K562 (cell line): Measurements from ENCODE around the gene ZNF12. TPM values are rescaled to one million over a fixed set of nuclear protein-coding genes. Genes with fewer than 3 reads are reported as not detected.

Experiments
- C11orf30 ChIP-seq: fragments of 450-650 bp; IDR thresholded peaks from 2 replicates; pipeline ENCODE4 v1.6.1; 2016; ENCODE audit warnings: low read depth, mild to moderate bottlenecking
- CBFB ChIP-seq: sonication (generic); formaldehyde crosslinking; IDR thresholded peaks from 2 replicates; pipeline ENCODE4 v1.4.0; 2020; ENCODE audit warnings: mild to moderate bottlenecking, missing genetic modification reagents
- CHCHD3 ChIP-seq: fragments of 250-450 bp; sonication (Bioruptor Pico); IDR thresholded peaks from 2 replicates; pipeline ENCODE4 v2.1.2; 2022; ENCODE audit warnings: mild to moderate bottlenecking
- COPS2 ChIP-seq: fragments of 450-650 bp; conservative IDR thresholded peaks from 2 replicates; pipeline ENCODE4 v1.6.1; 2016; ENCODE audit warnings: mild to moderate bottlenecking, moderate library complexity
- DIDO1 ChIP-seq: fragments of 450-650 bp; IDR thresholded peaks from 2 replicates; pipeline ENCODE4 v1.6.1; 2016; ENCODE audit warnings: low read depth, missing biosample characterization, missing genetic modification characterization
- ERF ChIP-seq: fragments of 450-650 bp; formaldehyde crosslinking; IDR thresholded peaks from 2 replicates; pipeline ENCODE4 v1.4.0; 2020; ENCODE audit warnings: mild to moderate bottlenecking, mixed read lengths
- GTF2E2 ChIP-seq: fragments of 200-800 bp; sonication (Bioruptor generic); IDR thresholded peaks from 2 replicates; pipeline ENCODE4 v1.6.1; 2016; ENCODE audit warnings: missing genetic modification characterization, missing compliant biosample characterization
- HDAC6 ChIP-seq: IDR thresholded peaks from 2 replicates; pipeline ENCODE4 v1.6.1; 2012; ENCODE audit warnings: low read depth, mild to moderate bottlenecking, control low read depth, inconsistent platforms, low read length, moderate library complexity
- MXD1 ChIP-seq: fragments of 250-450 bp; sonication (Bioruptor Pico); IDR thresholded peaks from 2 replicates; pipeline ENCODE4 v1.8.0; 2021; ENCODE audit warnings: borderline replicate concordance, mild to moderate bottlenecking, moderate library complexity; ENCODE audit not compliant: poor library complexity, severe bottlenecking
- NCOA2 ChIP-seq, 2 experiments: fragments of 450-650 bp; IDR thresholded peaks; 2 replicates each; pipeline ENCODE4 v1.6.1; 2018; ENCODE audit warnings: mild to moderate bottlenecking in 2 of 2, moderate library complexity in 1 of 2; ENCODE audit not compliant: partially characterized antibody in 2 of 2
- RB1 ChIP-seq: fragments of 450-650 bp; IDR thresholded peaks from 2 replicates; pipeline ENCODE4 v1.6.1; 2017; ENCODE audit warnings: low read depth, mild to moderate bottlenecking
- RBM14 ChIP-seq: fragments of 200-400 bp; formaldehyde crosslinking; IDR thresholded peaks from 2 replicates; pipeline ENCODE4 v1.6.1; 2018; ENCODE audit warnings: low read depth, mild to moderate bottlenecking, low read length, moderate library complexity, borderline replicate concordance; ENCODE audit not compliant: insufficient read depth
- TAL1 ChIP-seq: fragments of 450-650 bp; IDR thresholded peaks from 2 replicates; pipeline ENCODE4 v1.6.1; 2016; ENCODE audit warnings: mild to moderate bottlenecking
- TBL1XR1 ChIP-seq, 2 experiments: IDR thresholded peaks; 2 replicates each; pipeline ENCODE4 v1.6.1; 2012; ENCODE audit warnings: improper control_type of control experiment in 2 of 2, low read length in 2 of 2, mild to moderate bottlenecking in 1 of 2
- ZKSCAN3 ChIP-seq: fragments of 250-450 bp; sonication (Bioruptor Pico); IDR thresholded peaks from 2 replicates; pipeline ENCODE4 v1.4.0; 2020
- ZNF146 ChIP-seq: IDR thresholded peaks from one replicate; pipeline ENCODE4 v1.6.1; 2018; ENCODE audit warnings: missing compliant biosample characterization; ENCODE audit not compliant: unreplicated experiment
- ZNF24 ChIP-seq: fragments of 450-650 bp; IDR thresholded peaks from 2 replicates; pipeline ENCODE4 v1.6.1; 2016
- ZNF408 ChIP-seq: fragments of 250-450 bp; sonication (Bioruptor Pico); IDR thresholded peaks from 2 replicates; pipeline ENCODE4 v1.4.0; 2020; ENCODE audit warnings: low read depth, mild to moderate bottlenecking, moderate library complexity
- ZSCAN29 ChIP-seq: fragments of 450-650 bp; IDR thresholded peaks from 2 replicates; pipeline ENCODE4 v1.6.1; 2017
- polyA plus RNA-seq, 8 experiments: library from polyadenylated mRNA; depleted of rRNA in 4 of 8; stranded (reverse) in 5 of 8; unstranded in 3 of 8; fragments of >200 nt; fragmentation: Nextera tagmentation in 2 of 8; fragmentation: Illumina TruSeq in 1 of 8; extraction: Ambion mirVana in 2 of 8; extraction: Trizol in 1 of 8; gene quantifications; 2 replicates each; pipeline versions ENCODE4 v1.2.1 to v1.2.3, GENCODE V29; 2011 to 2014; ENCODE audit warnings: inconsistent platforms in 1 of 8, missing spikeins in 1 of 8
- total RNA-seq, 7 experiments: library from RNA; depleted of rRNA in 6 of 7; stranded (reverse); fragments of >200 nt in 6 of 7; fragmentation: Illumina TruSeq in 2 of 7; extraction: Trizol in 2 of 7; gene quantifications; 2 replicates each; pipeline versions ENCODE4 v1.2.1 to v1.2.3, GENCODE V29; 2011 to 2021; ENCODE audit warnings: low replicate concordance in 1 of 7
- TF ChIP-seq, protein P1 (sequence below): fragments of 250-450 bp; sonication (Bioruptor Pico); IDR thresholded peaks from 2 replicates; pipeline ENCODE4 v1.8.0; 2022; ENCODE audit warnings: inconsistent platforms
- TF ChIP-seq, protein P2 (sequence below), 2 experiments: fragments of 450-650 bp; conservative IDR thresholded peaks; 2 replicates each; pipeline ENCODE4 v1.6.1; 2017; ENCODE audit warnings: mild to moderate bottlenecking in 2 of 2, moderate library complexity in 2 of 2
- TF ChIP-seq, protein P3 (sequence below): fragments of 250-450 bp; sonication (Bioruptor Pico); IDR thresholded peaks from 2 replicates; pipeline ENCODE4 v1.4.0; 2020
- TF ChIP-seq, protein P4 (sequence below): fragments of 450-650 bp; formaldehyde crosslinking; IDR thresholded peaks from 2 replicates; pipeline ENCODE4 v1.4.0; 2020; ENCODE audit warnings: mild to moderate bottlenecking, moderate library complexity

ZNF12 gene
- total and polyA plus RNA-seq, 9 of the 15 experiments (the other 6 are each of a cell fraction or from before 2014, with no cell fraction given), result 5.8 to 32.3 (median 18.9) TPM

GRCh38 chr7:6706666-6707407 lies at the start of gene ZNF12 (continued):
- TF ChIP-seq, protein P1, sequence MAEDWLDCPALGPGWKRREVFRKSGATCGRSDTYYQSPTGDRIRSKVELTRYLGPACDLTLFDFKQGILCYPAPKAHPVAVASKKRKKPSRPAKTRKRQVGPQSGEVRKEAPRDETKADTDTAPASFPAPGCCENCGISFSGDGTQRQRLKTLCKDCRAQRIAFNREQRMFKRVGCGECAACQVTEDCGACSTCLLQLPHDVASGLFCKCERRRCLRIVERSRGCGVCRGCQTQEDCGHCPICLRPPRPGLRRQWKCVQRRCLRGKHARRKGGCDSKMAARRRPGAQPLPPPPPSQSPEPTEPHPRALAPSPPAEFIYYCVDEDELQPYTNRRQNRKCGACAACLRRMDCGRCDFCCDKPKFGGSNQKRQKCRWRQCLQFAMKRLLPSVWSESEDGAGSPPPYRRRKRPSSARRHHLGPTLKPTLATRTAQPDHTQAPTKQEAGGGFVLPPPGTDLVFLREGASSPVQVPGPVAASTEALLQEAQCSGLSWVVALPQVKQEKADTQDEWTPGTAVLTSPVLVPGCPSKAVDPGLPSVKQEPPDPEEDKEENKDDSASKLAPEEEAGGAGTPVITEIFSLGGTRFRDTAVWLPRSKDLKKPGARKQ (CRISPR knock-in tag), result no peak
- peak in 1 of 2 experiments; percentile 39; a peak in 1 of 4 replicates for TF ChIP-seq TBL1XR1 (IDR thresholded peaks at IDR 0.05; ENCODE audit: low read length in 2 of 2)
- peak; percentile 43 for TF ChIP-seq C11orf30
- TF ChIP-seq ERF (CRISPR knock-in tag), result no peak
- no peak for TF ChIP-seq ZNF24
- TF ChIP-seq ZSCAN29, result no peak
- TF ChIP-seq, protein P2, sequence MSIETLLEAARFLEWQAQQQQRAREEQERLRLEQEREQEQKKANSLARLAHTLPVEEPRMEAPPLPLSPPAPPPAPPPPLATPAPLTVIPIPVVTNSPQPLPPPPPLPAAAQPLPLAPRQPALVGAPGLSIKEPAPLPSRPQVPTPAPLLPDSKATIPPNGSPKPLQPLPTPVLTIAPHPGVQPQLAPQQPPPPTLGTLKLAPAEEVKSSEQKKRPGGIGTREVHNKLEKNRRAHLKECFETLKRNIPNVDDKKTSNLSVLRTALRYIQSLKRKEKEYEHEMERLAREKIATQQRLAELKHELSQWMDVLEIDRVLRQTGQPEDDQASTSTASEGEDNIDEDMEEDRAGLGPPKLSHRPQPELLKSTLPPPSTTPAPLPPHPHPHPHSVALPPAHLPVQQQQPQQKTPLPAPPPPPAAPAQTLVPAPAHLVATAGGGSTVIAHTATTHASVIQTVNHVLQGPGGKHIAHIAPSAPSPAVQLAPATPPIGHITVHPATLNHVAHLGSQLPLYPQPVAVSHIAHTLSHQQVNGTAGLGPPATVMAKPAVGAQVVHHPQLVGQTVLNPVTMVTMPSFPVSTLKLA (conservative IDR thresholded peaks at IDR 0.05), result peak; percentile 49 to 68; a peak in 3 of 4 replicates
- peak; percentile 69 for TF ChIP-seq RB1
- no peak for TF ChIP-seq COPS2
- TF ChIP-seq CBFB, result no peak
- no peak for TF ChIP-seq ZKSCAN3 (CRISPR knock-in tag)
- TF ChIP-seq TAL1, result no peak
- TF ChIP-seq MXD1 (CRISPR knock-in tag), result no peak
- TF ChIP-seq GTF2E2, result no peak
- no peak for TF ChIP-seq ZNF408 (CRISPR knock-in tag)
- no peak for TF ChIP-seq ZNF146 (CRISPR knock-in tag)
- TF ChIP-seq DIDO1 (tag), result peak; percentile 39; the same call in 1 of the 2 replicates
- peak in 1 of 2 experiments; percentile 94 for TF ChIP-seq NCOA2 (IDR thresholded peaks at IDR 0.05; ENCODE audit: partially characterized antibody in 2 of 2)
- no peak for TF ChIP-seq HDAC6
- no peak for TF ChIP-seq RBM14
- TF ChIP-seq, protein P3, sequence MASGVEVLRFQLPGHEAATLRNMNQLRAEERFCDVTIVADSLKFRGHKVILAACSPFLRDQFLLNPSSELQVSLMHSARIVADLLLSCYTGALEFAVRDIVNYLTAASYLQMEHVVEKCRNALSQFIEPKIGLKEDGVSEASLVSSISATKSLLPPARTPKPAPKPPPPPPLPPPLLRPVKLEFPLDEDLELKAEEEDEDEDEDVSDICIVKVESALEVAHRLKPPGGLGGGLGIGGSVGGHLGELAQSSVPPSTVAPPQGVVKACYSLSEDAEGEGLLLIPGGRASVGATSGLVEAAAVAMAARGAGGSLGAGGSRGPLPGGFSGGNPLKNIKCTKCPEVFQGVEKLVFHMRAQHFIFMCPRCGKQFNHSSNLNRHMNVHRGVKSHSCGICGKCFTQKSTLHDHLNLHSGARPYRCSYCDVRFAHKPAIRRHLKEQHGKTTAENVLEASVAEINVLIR, result no peak
- no peak for TF ChIP-seq CHCHD3 (CRISPR knock-in tag)
- TF ChIP-seq, protein P4, sequence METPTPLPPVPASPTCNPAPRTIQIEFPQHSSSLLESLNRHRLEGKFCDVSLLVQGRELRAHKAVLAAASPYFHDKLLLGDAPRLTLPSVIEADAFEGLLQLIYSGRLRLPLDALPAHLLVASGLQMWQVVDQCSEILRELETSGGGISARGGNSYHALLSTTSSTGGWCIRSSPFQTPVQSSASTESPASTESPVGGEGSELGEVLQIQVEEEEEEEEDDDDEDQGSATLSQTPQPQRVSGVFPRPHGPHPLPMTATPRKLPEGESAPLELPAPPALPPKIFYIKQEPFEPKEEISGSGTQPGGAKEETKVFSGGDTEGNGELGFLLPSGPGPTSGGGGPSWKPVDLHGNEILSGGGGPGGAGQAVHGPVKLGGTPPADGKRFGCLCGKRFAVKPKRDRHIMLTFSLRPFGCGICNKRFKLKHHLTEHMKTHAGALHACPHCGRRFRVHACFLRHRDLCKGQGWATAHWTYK (CRISPR knock-in tag), result 0 out of 2 replicates have a peak, but pooled peaks have one; percentile 10
